ENCODE data around the gene LARP1. TPM values are rescaled to one million over a fixed set of nuclear protein-coding genes. Genes with fewer than 3 reads are reported as not detected.

LARP1 gene
- total RNA-seq, 2 experiments from 2014 or later, result 203 to 213 TPM

- CTCF ChIA-PET, result interaction anchor here (0.7 to 1.7 kb wide), 5 partner anchors 10 to 27 kb away, joined by 3 to 6 read pairs (median 3); no protein-coding TSS in a partner anchor
- POLR2A ChIA-PET, result no interaction called here
- Mint-ChIP-seq H3K4me1 (peaks cover 3% of the 10 kb centered on the region), H3K9me3 (no peaks in the 10 kb centered on the region), H3K36me3 (ENCODE audit: low read depth) (no peaks in the 10 kb centered on the region), H3K27me3 (no peaks in the 10 kb centered on the region), H3K4me3 (no peak overlapping the region), H3K27ac (no peak overlapping the region)
- no peak for DNase-seq
These were observed 94.1 kb downstream of the LARP1 start for GRCh38 chr5:154849264-154849785.

- DNase-seq, result no peak
- no peaks in the 10 kb centered on the region for H3K36me3 Mint-ChIP-seq (ENCODE audit: low read depth)
- H3K27me3 Mint-ChIP-seq, result no peaks in the 10 kb centered on the region
- ChIA-PET POLR2A (no interaction called here), CTCF (interaction anchor here (0.7 to 1.7 kb wide), 3 partner anchors 10 to 28 kb away, joined by 3 to 6 read pairs (median 3); no protein-coding TSS in a partner anchor)
- peaks cover 3% of the 10 kb centered on the region for H3K4me1 Mint-ChIP-seq
- no peak overlapping the region for H3K4me3 Mint-ChIP-seq
- no peaks in the 10 kb centered on the region for H3K9me3 Mint-ChIP-seq
- H3K27ac Mint-ChIP-seq, result no peak overlapping the region
These were observed 94.6 kb downstream of the LARP1 start for GRCh38 chr5:154849791-154850201.

- Mint-ChIP-seq H3K36me3 (ENCODE audit: low read depth) (no peaks in the 10 kb centered on the region), H3K4me3 (no peak within 1 kb of the TSS), H3K27ac (peak within 1 kb of the TSS; percentile 27), H3K9me3 (no peaks in the 10 kb centered on the region), H3K4me1 (peaks cover 3% of the 10 kb centered on the region), H3K27me3 (no peaks in the 10 kb centered on the region)
- DNase-seq, result no peak
- ChIA-PET CTCF (interaction anchor here (1.7 kb wide), 1 partner anchor 14 kb away, joined by 6 read pairs; no protein-coding TSS in a partner anchor), POLR2A (no interaction called here)
These were observed 95.3 kb downstream of the LARP1 start, which contains the start of gene FAXDC2 for GRCh38 chr5:154850255-154851062. TSS of gene FAXDC2 (minus strand) at chr5:154850603. CDS start at chr5:154838178, 12,425 bp downstream.

GRCh38 chr5:154851351-154851750 lies 96.2 kb downstream of the LARP1 start:
- H3K36me3 Mint-ChIP-seq (ENCODE audit: low read depth), result no peaks in the 10 kb centered on the region
- H3K4me1 Mint-ChIP-seq, result peaks cover 3% of the 10 kb centered on the region
- ChIA-PET CTCF (no interaction called here), POLR2A (no interaction called here)
- H3K9me3 Mint-ChIP-seq, result no peaks in the 10 kb centered on the region
- H3K27ac Mint-ChIP-seq, result no peak overlapping the region
- no peak for DNase-seq
- no peak overlapping the region for H3K4me3 Mint-ChIP-seq
- no peaks in the 10 kb centered on the region for H3K27me3 Mint-ChIP-seq

GRCh38 chr5:154857530-154858296 lies 102.5 kb downstream of the LARP1 start:
- no peaks in the 10 kb centered on the region for H3K9me3 Mint-ChIP-seq
- peak overlapping the region; percentile 99 for H3K27ac Mint-ChIP-seq
- ChIA-PET POLR2A (interaction anchor here (0.6 kb wide), 1 partner anchor 99 kb away, joined by 4 read pairs; no protein-coding TSS in a partner anchor), CTCF (interaction anchor here (0.5 to 1.5 kb wide), 4 partner anchors 28 to 821 kb away, joined by 3 read pairs; no protein-coding TSS in a partner anchor)
- H3K4me1 Mint-ChIP-seq, result peaks cover 36% of the 10 kb centered on the region
- peaks cover 30% of the 10 kb centered on the region for H3K36me3 Mint-ChIP-seq (ENCODE audit: low read depth)
- DNase-seq, result peak; percentile 88
- peak overlapping the region; percentile 88 for H3K4me3 Mint-ChIP-seq
- no peaks in the 10 kb centered on the region for H3K27me3 Mint-ChIP-seq

- peaks cover 36% of the 10 kb centered on the region for H3K36me3 Mint-ChIP-seq (ENCODE audit: low read depth)
- H3K4me1 Mint-ChIP-seq, result peaks cover 43% of the 10 kb centered on the region
- DNase-seq, result peak; percentile 97
- H3K9me3 Mint-ChIP-seq, result no peaks in the 10 kb centered on the region
- H3K27ac Mint-ChIP-seq, result peak within 1 kb of the TSS; percentile 99
- ChIA-PET CTCF (no interaction called here), POLR2A (no interaction called here)
- no peaks in the 10 kb centered on the region for H3K27me3 Mint-ChIP-seq
- peak within 1 kb of the TSS; percentile 88 for H3K4me3 Mint-ChIP-seq
These were observed 103.3 kb downstream of the LARP1 start, which contains the start of gene CNOT8 for GRCh38 chr5:154858297-154858971. TSS of gene CNOT8 (plus strand) at chr5:154858627. CDS start at chr5:154863279, 4,652 bp downstream.

GRCh38 chr5:154858972-154859871 lies 104.0 kb downstream of the LARP1 start:
- CTCF ChIA-PET, result no interaction called here
- peak overlapping the region; percentile 99 for H3K27ac Mint-ChIP-seq
- no peaks in the 10 kb centered on the region for H3K9me3 Mint-ChIP-seq
- peaks cover 42% of the 10 kb centered on the region for H3K36me3 Mint-ChIP-seq (ENCODE audit: low read depth)
- POLR2A ChIA-PET, result no interaction called here
- DNase-seq, result peak; percentile 28
- H3K4me1 Mint-ChIP-seq, result peaks cover 47% of the 10 kb centered on the region
- no peaks in the 10 kb centered on the region for H3K27me3 Mint-ChIP-seq
- peak overlapping the region; percentile 88 for H3K4me3 Mint-ChIP-seq

GRCh38 chr5:154860123-154860522 lies 104.9 kb downstream of the LARP1 start:
- DNase-seq, result peak; percentile 15
- ChIA-PET POLR2A (no interaction called here), CTCF (no interaction called here)
- no peaks in the 10 kb centered on the region for H3K9me3 Mint-ChIP-seq
- H3K4me1 Mint-ChIP-seq, result peaks cover 49% of the 10 kb centered on the region
- H3K4me3 Mint-ChIP-seq, result peak overlapping the region; percentile 88
- H3K27me3 Mint-ChIP-seq, result no peaks in the 10 kb centered on the region
- H3K36me3 Mint-ChIP-seq (ENCODE audit: low read depth), result peaks cover 50% of the 10 kb centered on the region
- H3K27ac Mint-ChIP-seq, result peak overlapping the region; percentile 99

- Mint-ChIP-seq H3K4me1 (peaks cover 54% of the 10 kb centered on the region), H3K9me3 (no peaks in the 10 kb centered on the region), H3K4me3 (peak overlapping the region; percentile 88), H3K27me3 (no peaks in the 10 kb centered on the region), H3K27ac (peak overlapping the region; percentile 99), H3K36me3 (ENCODE audit: low read depth) (peaks cover 57% of the 10 kb centered on the region)
- no peak for DNase-seq
- POLR2A ChIA-PET, result no interaction called here
- CTCF ChIA-PET, result interaction anchor here (0.5 to 1.2 kb wide), 2 partner anchors 10 to 199 kb away, joined by 3 read pairs; no protein-coding TSS in a partner anchor
These were observed 105.6 kb downstream of the LARP1 start for GRCh38 chr5:154860765-154861164.

GRCh38 chr5:154861946-154862345 lies 106.8 kb downstream of the LARP1 start:
- no peaks in the 10 kb centered on the region for H3K27me3 Mint-ChIP-seq
- peaks cover 51% of the 10 kb centered on the region for H3K4me1 Mint-ChIP-seq
- H3K9me3 Mint-ChIP-seq, result no peaks in the 10 kb centered on the region
- H3K27ac Mint-ChIP-seq, result no peak overlapping the region
- peaks cover 65% of the 10 kb centered on the region for H3K36me3 Mint-ChIP-seq (ENCODE audit: low read depth)
- ChIA-PET CTCF (interaction anchor here (1.7 kb wide), 1 partner anchor 15 kb away, joined by 4 read pairs; no protein-coding TSS in a partner anchor), POLR2A (no interaction called here)
- DNase-seq, result no peak
- H3K4me3 Mint-ChIP-seq, result peak overlapping the region; percentile 88

- H3K4me3 Mint-ChIP-seq, result peak overlapping the region; percentile 9
- DNase-seq, result no peak
- H3K4me1 Mint-ChIP-seq, result peaks cover 51% of the 10 kb centered on the region
- no peaks in the 10 kb centered on the region for H3K9me3 Mint-ChIP-seq
- peak overlapping the region; percentile 16 for H3K27ac Mint-ChIP-seq
- no peaks in the 10 kb centered on the region for H3K27me3 Mint-ChIP-seq
- ChIA-PET CTCF (interaction anchor here (1.5 to 1.7 kb wide), 2 partner anchors 14 to 18 kb away, joined by 4 read pairs; no protein-coding TSS in a partner anchor), POLR2A (no interaction called here)
- H3K36me3 Mint-ChIP-seq (ENCODE audit: low read depth), result peaks cover 69% of the 10 kb centered on the region
These were observed 107.6 kb downstream of the LARP1 start for GRCh38 chr5:154862766-154863165.

All from activated CD4-positive, alpha-beta T cell treated with anti-CD3 and anti-CD28 coated beads, Interleukin-2, amount 10 ng/mL, durations not matched to agents 7 days and 5 days (primary cell).